Caco-2 (cell line): ENCODE data around the gene GPR17. TPM values are rescaled to one million over a fixed set of nuclear protein-coding genes. Genes with fewer than 3 reads are reported as not detected.

ENCODE experiments used
- BruUV-seq: library from RNA; stranded (reverse); fragments of 400-500 nt; replicated peaks from 2 replicates; lab custom pipeline; 2021; lab: Mats Ljungman, UMichigan
- CTCF ChIA-PET: fragments of 300-600 bp; sonication (Branson Sonifier 250); formaldehyde crosslinking; loops from one replicate; lab custom pipeline; 2022; ENCODE audit warnings: antibody characterized with exemption; lab: Charles Lee
- POLR2A ChIA-PET: fragments of 300-600 bp; sonication (Branson Sonifier 250); formaldehyde crosslinking; loops from one replicate; lab custom pipeline; 2022; ENCODE audit warnings: antibody characterized with exemption; lab: Charles Lee
- DNase-seq, 2 experiments: peaks; one replicate each; pipeline versions ENCODE4 v3.0.0 to v3.0.0-alpha.2; 2020 to 2022
- H3K27me3 ChIP-seq: replicated peaks from 2 replicates; pipeline ENCODE4 v1.6.0; 2011; ENCODE audit warnings: low read length; ENCODE audit not compliant: control insufficient read depth, insufficient read depth
- H3K36me3 ChIP-seq: 2 replicates; pipeline ENCODE4 v1.5.1; 2011; ENCODE audit warnings: low read length; ENCODE audit not compliant: control insufficient read depth, insufficient read depth
- H3K4me1 ChIP-seq: fragments of 250-450 bp; sonication (Bioruptor Pico); 2 replicates; pipeline ENCODE4 v1.5.1; 2020; ENCODE audit warnings: mild to moderate bottlenecking
- H3K4me3 ChIP-seq: 2 replicates; pipeline ENCODE4 v1.5.1; 2011; ENCODE audit warnings: low read depth, mild to moderate bottlenecking, control low read depth, low read length
- H3K9me3 ChIP-seq: fragments of 250-450 bp; sonication (Bioruptor Pico); 2 replicates; pipeline ENCODE4 v1.5.1; 2020; ENCODE audit warnings: mild to moderate bottlenecking, moderate library complexity
- H3K27ac Mint-ChIP-seq: one replicate; pipeline ENCODE4 v1.8.0; 2022; ENCODE audit warnings: mixed read lengths; ENCODE audit not compliant: unreplicated experiment
- H3K27me3 Mint-ChIP-seq: one replicate; pipeline ENCODE4 v1.8.0; 2022; ENCODE audit warnings: mixed read lengths; ENCODE audit not compliant: insufficient read depth, unreplicated experiment
- H3K36me3 Mint-ChIP-seq: one replicate; pipeline ENCODE4 v1.8.0; 2022; ENCODE audit warnings: mild to moderate bottlenecking, mixed read lengths; ENCODE audit not compliant: insufficient read depth, unreplicated experiment
- H3K4me1 Mint-ChIP-seq: one replicate; pipeline ENCODE4 v1.8.0; 2022; ENCODE audit warnings: low read depth, mixed read lengths; ENCODE audit not compliant: unreplicated experiment
- H3K4me3 Mint-ChIP-seq: one replicate; pipeline ENCODE4 v1.8.0; 2022; ENCODE audit warnings: mild to moderate bottlenecking, moderate library complexity, mixed read lengths; ENCODE audit not compliant: unreplicated experiment
- H3K9me3 Mint-ChIP-seq: one replicate; pipeline ENCODE4 v1.8.0; 2022; ENCODE audit warnings: mixed read lengths; ENCODE audit not compliant: unreplicated experiment
- intact Hi-C: fragments of 100-400 bp; cut with micrococcal nuclease; formaldehyde crosslinking; loops from one replicate; pipeline ENCODE4 v1.10.0; 2022; ENCODE audit not compliant: unreplicated experiment
- total RNA-seq: library from RNA; stranded (reverse); gene quantifications from 2 replicates; pipeline ENCODE4 v1.2.3, GENCODE V29; 2022
- TF ChIP-seq, protein P1 (sequence below), 2 experiments: fragments of 200-600 bp in 1 of 2; IDR thresholded peaks; 1 replicate in 1 of 2; 2 replicates in 1 of 2; pipeline versions ENCODE4 v1.5.1 to v1.8.0; 2011 to 2022; ENCODE audit warnings: antibody characterized with exemption in 1 of 2, control low read depth in 1 of 2, inconsistent platforms in 1 of 2, low read depth in 1 of 2, low read length in 1 of 2, mild to moderate bottlenecking in 1 of 2, moderate library complexity in 1 of 2; ENCODE audit not compliant: insufficient read depth in 1 of 2, severe bottlenecking in 1 of 2, unreplicated experiment in 1 of 2

GPR17 gene
- total RNA-seq, 1 experiment from 2014 or later, result not detected

DNA sequence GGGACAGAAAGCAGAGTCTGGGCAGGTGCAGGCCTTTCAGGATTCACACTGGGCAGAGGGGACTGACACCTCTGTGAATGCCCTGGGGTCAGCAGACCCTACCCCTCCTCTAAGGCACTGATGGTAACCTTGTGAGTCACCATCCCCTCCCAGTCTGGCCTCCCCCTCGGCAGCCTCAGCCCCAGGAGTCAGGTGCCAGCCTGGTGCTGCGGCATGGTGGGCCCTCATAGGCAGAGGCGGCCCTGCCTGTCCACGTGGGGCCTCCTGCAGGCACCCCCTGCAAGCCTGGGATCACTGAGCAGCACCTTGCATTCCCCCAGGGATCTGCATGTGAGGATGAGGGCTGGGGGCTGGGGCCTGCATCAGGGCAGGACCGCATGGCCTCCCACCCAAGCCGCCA lies 4.8 kb upstream of the GPR17 start:
- TF ChIP-seq, protein P1, sequence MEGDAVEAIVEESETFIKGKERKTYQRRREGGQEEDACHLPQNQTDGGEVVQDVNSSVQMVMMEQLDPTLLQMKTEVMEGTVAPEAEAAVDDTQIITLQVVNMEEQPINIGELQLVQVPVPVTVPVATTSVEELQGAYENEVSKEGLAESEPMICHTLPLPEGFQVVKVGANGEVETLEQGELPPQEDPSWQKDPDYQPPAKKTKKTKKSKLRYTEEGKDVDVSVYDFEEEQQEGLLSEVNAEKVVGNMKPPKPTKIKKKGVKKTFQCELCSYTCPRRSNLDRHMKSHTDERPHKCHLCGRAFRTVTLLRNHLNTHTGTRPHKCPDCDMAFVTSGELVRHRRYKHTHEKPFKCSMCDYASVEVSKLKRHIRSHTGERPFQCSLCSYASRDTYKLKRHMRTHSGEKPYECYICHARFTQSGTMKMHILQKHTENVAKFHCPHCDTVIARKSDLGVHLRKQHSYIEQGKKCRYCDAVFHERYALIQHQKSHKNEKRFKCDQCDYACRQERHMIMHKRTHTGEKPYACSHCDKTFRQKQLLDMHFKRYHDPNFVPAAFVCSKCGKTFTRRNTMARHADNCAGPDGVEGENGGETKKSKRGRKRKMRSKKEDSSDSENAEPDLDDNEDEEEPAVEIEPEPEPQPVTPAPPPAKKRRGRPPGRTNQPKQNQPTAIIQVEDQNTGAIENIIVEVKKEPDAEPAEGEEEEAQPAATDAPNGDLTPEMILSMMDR (IDR thresholded peaks at IDR 0.05; ENCODE audit: insufficient read depth in 1 of 2, low read depth in 1 of 2, low read length in 1 of 2, severe bottlenecking in 1 of 2, unreplicated experiment in 1 of 2), result no peak
- no peak for DNase-seq
- no peak overlapping the region for H3K27ac Mint-ChIP-seq
- CTCF ChIA-PET, result no interaction called here
- Histone ChIP-seq H3K4me3 (no peak overlapping the region), H3K27me3 (no peaks in the 10 kb centered on the region), H3K9me3 (no peaks in the 10 kb centered on the region), H3K36me3 (no peaks in the 10 kb centered on the region), H3K4me1 (peaks cover 26% of the 10 kb centered on the region)
- no TSS peak for BruUV-seq
- H3K9me3 Mint-ChIP-seq, result no peaks in the 10 kb centered on the region
- POLR2A ChIA-PET, result no interaction called here
- intact Hi-C loops, result no loop called here
- H3K27me3 Mint-ChIP-seq, result no peaks in the 10 kb centered on the region
- no peak overlapping the region for H3K4me3 Mint-ChIP-seq
- H3K36me3 Mint-ChIP-seq, result peaks cover 5% of the 10 kb centered on the region
- peaks cover 6% of the 10 kb centered on the region for H3K4me1 Mint-ChIP-seq

DNA sequence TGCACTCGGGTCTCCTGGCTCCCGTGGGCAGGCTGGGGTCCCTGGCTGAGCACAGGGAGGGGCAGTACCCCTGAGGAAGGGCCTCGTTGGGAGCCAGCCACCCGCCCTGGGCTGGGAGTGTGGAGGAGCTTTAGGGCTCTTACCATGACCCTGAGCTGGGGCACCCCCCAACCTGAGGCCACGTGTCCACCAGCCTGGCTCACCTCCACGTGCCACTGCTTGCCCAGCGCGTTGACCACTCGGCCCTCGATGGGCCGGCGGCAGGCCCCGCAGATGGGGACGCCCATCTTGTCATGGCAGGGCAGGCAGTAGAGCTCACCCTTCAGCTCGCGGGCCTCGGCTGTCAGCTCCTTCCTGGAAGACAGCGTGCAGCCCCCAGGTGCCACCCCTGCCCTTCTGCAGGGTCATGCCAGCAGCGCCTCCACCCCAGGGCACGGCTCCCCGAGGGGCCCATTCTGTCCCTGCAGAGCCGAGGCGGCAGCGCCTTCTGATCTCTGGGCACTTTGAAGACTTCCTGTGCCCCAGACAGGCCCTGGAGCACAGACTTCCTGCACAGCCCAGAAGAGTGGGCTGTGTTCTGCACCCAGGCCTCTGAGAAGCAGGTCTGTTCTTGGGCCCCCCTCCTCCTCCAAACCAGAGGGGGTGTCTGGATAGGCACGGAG lies 4.0 kb upstream of the GPR17 start:
- no peak for DNase-seq
- CTCF ChIA-PET, result no interaction called here
- Histone ChIP-seq H3K4me3 (no peak overlapping the region), H3K36me3 (no peaks in the 10 kb centered on the region), H3K27me3 (no peaks in the 10 kb centered on the region), H3K9me3 (no peaks in the 10 kb centered on the region), H3K4me1 (peaks cover 20% of the 10 kb centered on the region)
- Mint-ChIP-seq H3K27me3 (no peaks in the 10 kb centered on the region), H3K4me1 (peaks cover 6% of the 10 kb centered on the region), H3K9me3 (no peaks in the 10 kb centered on the region), H3K27ac (no peak overlapping the region), H3K36me3 (peaks cover 5% of the 10 kb centered on the region), H3K4me3 (no peak overlapping the region)
- POLR2A ChIA-PET, result no interaction called here
- TF ChIP-seq, protein P1 (IDR thresholded peaks at IDR 0.05; ENCODE audit: insufficient read depth in 1 of 2, low read depth in 1 of 2, low read length in 1 of 2, severe bottlenecking in 1 of 2, unreplicated experiment in 1 of 2), result no peak
- BruUV-seq, result no TSS peak
- intact Hi-C loops, result no loop called here

DNA sequence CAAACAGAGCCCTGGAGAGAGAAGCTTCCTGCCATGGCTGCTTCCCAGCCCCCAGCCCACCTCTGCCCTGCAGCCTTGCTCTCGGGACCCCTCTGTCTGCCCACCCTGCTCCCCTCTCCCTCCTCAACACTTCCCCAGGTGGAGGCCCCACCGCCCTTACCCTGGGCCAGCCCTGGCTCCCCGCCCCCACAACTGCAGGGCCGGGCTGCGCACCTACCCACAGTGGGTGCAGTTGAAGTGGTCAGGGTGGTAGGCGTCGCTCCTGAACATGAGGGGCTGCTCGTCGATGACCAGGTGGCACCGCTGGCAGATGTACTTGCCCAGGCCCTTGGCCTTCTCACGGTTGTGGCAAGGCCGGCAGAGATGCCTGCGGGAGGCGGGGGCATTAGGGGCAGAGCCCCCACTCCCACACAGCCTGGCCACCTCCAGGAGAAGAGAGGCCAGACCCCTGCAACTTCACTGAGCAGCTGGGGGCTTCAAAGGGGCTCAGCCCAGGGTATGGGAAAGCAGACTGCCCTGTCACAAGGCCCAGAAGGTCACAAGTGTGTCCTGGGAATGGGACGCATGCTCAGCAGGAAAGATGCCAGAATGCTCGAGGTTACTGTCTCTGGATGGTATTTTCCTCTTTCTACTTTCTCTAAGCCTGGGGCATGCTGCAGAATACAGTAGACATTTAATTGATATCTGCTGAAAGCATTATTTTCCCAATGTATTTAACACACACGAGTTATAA lies 3.1 kb upstream of the GPR17 start:
- no peak for DNase-seq
- no peak overlapping the region for H3K27ac Mint-ChIP-seq
- H3K9me3 Mint-ChIP-seq, result no peaks in the 10 kb centered on the region
- Histone ChIP-seq H3K4me3 (no peak overlapping the region), H3K36me3 (no peaks in the 10 kb centered on the region), H3K4me1 (peaks cover 11% of the 10 kb centered on the region), H3K27me3 (no peaks in the 10 kb centered on the region), H3K9me3 (no peaks in the 10 kb centered on the region)
- TF ChIP-seq, protein P1 (IDR thresholded peaks at IDR 0.05; ENCODE audit: insufficient read depth in 1 of 2, low read depth in 1 of 2, low read length in 1 of 2, severe bottlenecking in 1 of 2, unreplicated experiment in 1 of 2), result no peak
- no TSS peak for BruUV-seq
- H3K4me3 Mint-ChIP-seq, result no peak overlapping the region
- ChIA-PET CTCF (no interaction called here), POLR2A (no interaction called here)
- peaks cover 5% of the 10 kb centered on the region for H3K36me3 Mint-ChIP-seq
- H3K4me1 Mint-ChIP-seq, result peaks cover 2% of the 10 kb centered on the region
- intact Hi-C loops, result no loop called here
- no peaks in the 10 kb centered on the region for H3K27me3 Mint-ChIP-seq
